Measurements from ENCODE around the gene SMARCA4.

The SMARCA4 gene

GRCh38 chr19:11064831-11065303, 104.0 kb downstream of the SMARCA4 start:
- H3K27me3 ChIP-seq (ENCODE audit: insufficient read depth, low read length) = no peaks in the 10 kb centered on the region
- H4K8ac ChIP-seq (ENCODE audit: low read depth, low read length) = no peak overlapping the region
- no peak overlapping the region for H3K23ac ChIP-seq (ENCODE audit: low read length)
- H3K4me1 ChIP-seq (ENCODE audit: control insufficient read depth in 1 of 2, insufficient read depth in 2 of 2, low read length in 2 of 2) = peaks cover 6 to 7% of the 10 kb centered on the region in 2 experiments
- H2AFZ ChIP-seq (ENCODE audit: insufficient read depth, low read length, poor library complexity) = no peak overlapping the region
- H2BK12ac ChIP-seq (ENCODE audit: low read length) = no peak overlapping the region
- no peak overlapping the region for H3K4ac ChIP-seq (ENCODE audit: low read depth, low read length)
- H4K12ac ChIP-seq (ENCODE audit: low read depth, low read length) = no peak overlapping the region
- H3K79me1 ChIP-seq (ENCODE audit: low read length) = no peaks in the 10 kb centered on the region
- no peak overlapping the region for H3K27ac ChIP-seq (ENCODE audit: low read depth, low read length)
- H4K91ac ChIP-seq (ENCODE audit: low read depth, low read length) = no peak overlapping the region
- DNase-seq = peak in 1 of 2 donors; percentile 57
- H3K9me3 ChIP-seq (ENCODE audit: insufficient read depth, low read depth, low read length) = no peaks in the 10 kb centered on the region
- no peak overlapping the region for H3K9ac ChIP-seq (ENCODE audit: low read length)
- no peak overlapping the region for H2BK5ac ChIP-seq (ENCODE audit: low read depth, low read length, poor library complexity)
- peaks cover 35% of the 10 kb centered on the region in 2 experiments for H3K36me3 ChIP-seq (ENCODE audit: control insufficient read depth in 1 of 2, insufficient read depth in 2 of 2, low read length in 2 of 2)
- no peak overlapping the region for H3K18ac ChIP-seq (ENCODE audit: low read length)
- H3K4me2 ChIP-seq (ENCODE audit: low read length) = no peak overlapping the region
- H3K14ac ChIP-seq (ENCODE audit: low read length) = no peak overlapping the region
- WGBS (ENCODE audit: extremely low coverage, insufficient coverage, insufficient read length) = no CpG with 5 or more reads among the region's 10 CpGs
- no peak overlapping the region for H2AK5ac ChIP-seq (ENCODE audit: low read length)
- H3K4me3 ChIP-seq (ENCODE audit: low read depth, low read length) = no peak overlapping the region
- H2BK120ac ChIP-seq (ENCODE audit: insufficient read depth, low read length, poor library complexity) = no peak overlapping the region
- no peaks in the 10 kb centered on the region for H3K79me2 ChIP-seq (ENCODE audit: control insufficient read depth, insufficient read depth, low read length, poor library complexity)

GRCh38 chr19:11066326-11066725, 105.5 kb downstream of the SMARCA4 start:
- H3K9me3 ChIP-seq (ENCODE audit: insufficient read depth, low read depth, low read length) = no peaks in the 10 kb centered on the region
- no peak overlapping the region for H2AK5ac ChIP-seq (ENCODE audit: low read length)
- no peak overlapping the region for H2BK5ac ChIP-seq (ENCODE audit: low read depth, low read length, poor library complexity)
- H4K12ac ChIP-seq (ENCODE audit: low read depth, low read length) = no peak overlapping the region
- H3K79me2 ChIP-seq (ENCODE audit: control insufficient read depth, insufficient read depth, low read length, poor library complexity) = no peaks in the 10 kb centered on the region
- H3K9ac ChIP-seq (ENCODE audit: low read length) = no peak overlapping the region
- H4K8ac ChIP-seq (ENCODE audit: low read depth, low read length) = no peak overlapping the region
- no peak overlapping the region for H3K4me2 ChIP-seq (ENCODE audit: low read length)
- no peaks in the 10 kb centered on the region for H3K27me3 ChIP-seq (ENCODE audit: insufficient read depth, low read length)
- DNase-seq = peak; percentile 97
- peaks cover 23% of the 10 kb centered on the region in 2 experiments for H3K36me3 ChIP-seq (ENCODE audit: control insufficient read depth in 1 of 2, insufficient read depth in 2 of 2, low read length in 2 of 2)
- no peak overlapping the region for H2BK120ac ChIP-seq (ENCODE audit: insufficient read depth, low read length, poor library complexity)
- H2AFZ ChIP-seq (ENCODE audit: insufficient read depth, low read length, poor library complexity) = no peak overlapping the region
- no peak overlapping the region for H3K14ac ChIP-seq (ENCODE audit: low read length)
- H3K23ac ChIP-seq (ENCODE audit: low read length) = no peak overlapping the region
- H3K4ac ChIP-seq (ENCODE audit: low read depth, low read length) = no peak overlapping the region
- H3K79me1 ChIP-seq (ENCODE audit: low read length) = no peaks in the 10 kb centered on the region
- peaks cover 6 to 7% of the 10 kb centered on the region in 2 experiments for H3K4me1 ChIP-seq (ENCODE audit: control insufficient read depth in 1 of 2, insufficient read depth in 2 of 2, low read length in 2 of 2)
- no peak overlapping the region for H2BK12ac ChIP-seq (ENCODE audit: low read length)
- no CpG with 5 or more reads among the region's 5 CpGs for WGBS (ENCODE audit: extremely low coverage, insufficient coverage, insufficient read length)
- H3K18ac ChIP-seq (ENCODE audit: low read length) = no peak overlapping the region
- no peak overlapping the region for H4K91ac ChIP-seq (ENCODE audit: low read depth, low read length)
- no peak overlapping the region for H3K27ac ChIP-seq (ENCODE audit: low read depth, low read length)
- H3K4me3 ChIP-seq (ENCODE audit: low read depth, low read length) = no peak overlapping the region

GRCh38 chr19:11067356-11068113, 106.7 kb downstream of the SMARCA4 start:
- Histone ChIP-seq H3K18ac (ENCODE audit: low read length) (no peak overlapping the region), H3K23ac (ENCODE audit: low read length) (no peak overlapping the region), H3K36me3 (ENCODE audit: control insufficient read depth in 1 of 2, insufficient read depth in 2 of 2, low read length in 2 of 2) (peaks cover 12 to 14% of the 10 kb centered on the region in 2 experiments), H3K4me1 (ENCODE audit: control insufficient read depth in 1 of 2, insufficient read depth in 2 of 2, low read length in 2 of 2) (peaks cover 6 to 7% of the 10 kb centered on the region in 2 experiments), H3K9ac (ENCODE audit: low read length) (no peak overlapping the region), H3K4ac (ENCODE audit: low read depth, low read length) (no peak overlapping the region), H3K79me2 (ENCODE audit: control insufficient read depth, insufficient read depth, low read length, poor library complexity) (no peaks in the 10 kb centered on the region), H3K4me3 (ENCODE audit: low read depth, low read length) (no peak overlapping the region), H2BK12ac (ENCODE audit: low read length) (no peak overlapping the region), H3K14ac (ENCODE audit: low read length) (no peak overlapping the region), H3K27me3 (ENCODE audit: insufficient read depth, low read length) (no peaks in the 10 kb centered on the region), H2BK120ac (ENCODE audit: insufficient read depth, low read length, poor library complexity) (no peak overlapping the region), H3K27ac (ENCODE audit: low read depth, low read length) (no peak overlapping the region), H2AK5ac (ENCODE audit: low read length) (no peak overlapping the region), H2BK5ac (ENCODE audit: low read depth, low read length, poor library complexity) (no peak overlapping the region), H3K79me1 (ENCODE audit: low read length) (no peaks in the 10 kb centered on the region), H3K4me2 (ENCODE audit: low read length) (no peak overlapping the region), H4K91ac (ENCODE audit: low read depth, low read length) (no peak overlapping the region), H3K9me3 (ENCODE audit: insufficient read depth, low read depth, low read length) (no peaks in the 10 kb centered on the region), H2AFZ (ENCODE audit: insufficient read depth, low read length, poor library complexity) (no peak overlapping the region), H4K8ac (ENCODE audit: low read depth, low read length) (no peak overlapping the region), H4K12ac (ENCODE audit: low read depth, low read length) (no peak overlapping the region)
- DNase-seq = peak; percentile 52 to 71
- WGBS (ENCODE audit: extremely low coverage, insufficient coverage, insufficient read length) = no CpG with 5 or more reads among the region's 8 CpGs

- H3K27me3 ChIP-seq (ENCODE audit: insufficient read depth, low read length) = no peaks in the 10 kb centered on the region
- no peak for DNase-seq
- H3K14ac ChIP-seq (ENCODE audit: low read length) = no peak overlapping the region
- no peaks in the 10 kb centered on the region for H3K79me1 ChIP-seq (ENCODE audit: low read length)
- no peak overlapping the region for H3K4me3 ChIP-seq (ENCODE audit: low read depth, low read length)
- H2BK120ac ChIP-seq (ENCODE audit: insufficient read depth, low read length, poor library complexity) = no peak overlapping the region
- no peak overlapping the region for H3K9ac ChIP-seq (ENCODE audit: low read length)
- no peaks in the 10 kb centered on the region for H3K9me3 ChIP-seq (ENCODE audit: insufficient read depth, low read depth, low read length)
- no peak overlapping the region for H4K8ac ChIP-seq (ENCODE audit: low read depth, low read length)
- no peak overlapping the region for H2BK5ac ChIP-seq (ENCODE audit: low read depth, low read length, poor library complexity)
- H2BK12ac ChIP-seq (ENCODE audit: low read length) = no peak overlapping the region
- H3K23ac ChIP-seq (ENCODE audit: low read length) = no peak overlapping the region
- no peak overlapping the region for H3K4ac ChIP-seq (ENCODE audit: low read depth, low read length)
- H3K4me1 ChIP-seq (ENCODE audit: control insufficient read depth in 1 of 2, insufficient read depth in 2 of 2, low read length in 2 of 2) = peaks cover 6 to 7% of the 10 kb centered on the region in 2 experiments
- no CpG with 5 or more reads among the region's 9 CpGs for WGBS (ENCODE audit: extremely low coverage, insufficient coverage, insufficient read length)
- H3K27ac ChIP-seq (ENCODE audit: low read depth, low read length) = no peak overlapping the region
- no peak overlapping the region for H4K12ac ChIP-seq (ENCODE audit: low read depth, low read length)
- H3K79me2 ChIP-seq (ENCODE audit: control insufficient read depth, insufficient read depth, low read length, poor library complexity) = no peaks in the 10 kb centered on the region
- H3K36me3 ChIP-seq (ENCODE audit: control insufficient read depth in 1 of 2, insufficient read depth in 2 of 2, low read length in 2 of 2) = peaks cover 10 to 11% of the 10 kb centered on the region in 2 experiments
- no peak overlapping the region for H2AK5ac ChIP-seq (ENCODE audit: low read length)
- no peak overlapping the region for H3K4me2 ChIP-seq (ENCODE audit: low read length)
- H4K91ac ChIP-seq (ENCODE audit: low read depth, low read length) = no peak overlapping the region
- H2AFZ ChIP-seq (ENCODE audit: insufficient read depth, low read length, poor library complexity) = no peak overlapping the region
- no peak overlapping the region for H3K18ac ChIP-seq (ENCODE audit: low read length)
Observed at GRCh38 chr19:11069561-11069960, 108.7 kb downstream of the SMARCA4 start.

All from trophoblast cell (in vitro differentiated cells and primary cell).